Mesendoderm (in vitro differentiated cells): Measurements from ENCODE around the gene TMEM38A.

Experiments used
- DNase-seq: peaks from one replicate; pipeline ENCODE4 v3.0.0; 2013
- H2AK5ac ChIP-seq: 2 replicates; pipeline ENCODE4 v1.6.1; 2013; ENCODE audit warnings: low read length, inconsistent platforms
- H2BK120ac ChIP-seq: 2 replicates; pipeline ENCODE4 v1.6.1; 2013; ENCODE audit warnings: low read depth, mild to moderate bottlenecking, low read length, moderate library complexity, mixed read lengths
- H2BK15ac ChIP-seq: replicated peaks from 2 replicates; pipeline ENCODE4 v1.6.1; 2013; ENCODE audit warnings: low read depth, mild to moderate bottlenecking, moderate library complexity
- H2BK5ac ChIP-seq: 2 replicates; pipeline ENCODE4 v1.6.1; 2013; ENCODE audit warnings: low read length, inconsistent platforms
- H3K18ac ChIP-seq: 2 replicates; pipeline ENCODE4 v1.6.1; 2013; ENCODE audit warnings: mild to moderate bottlenecking, low read length, mixed read lengths
- H3K23ac ChIP-seq: one replicate; pipeline ENCODE4 v1.6.1; 2013; ENCODE audit warnings: low read length
- H3K27ac ChIP-seq: 2 replicates; pipeline ENCODE4 v1.5.1; 2013; ENCODE audit warnings: low read depth, mild to moderate bottlenecking, inconsistent platforms, low read length, moderate library complexity
- H3K27me3 ChIP-seq: 2 replicates; pipeline ENCODE4 v1.6.1; 2013; ENCODE audit warnings: low read length, control low read depth, mild to moderate bottlenecking, inconsistent platforms; ENCODE audit not compliant: insufficient read depth, poor library complexity
- H3K36me3 ChIP-seq: 2 replicates; pipeline ENCODE4 v1.6.1; 2013; ENCODE audit warnings: low read length, inconsistent platforms; ENCODE audit not compliant: control insufficient read depth, insufficient read depth
- H3K4ac ChIP-seq: one replicate; pipeline ENCODE4 v1.6.1; 2013; ENCODE audit warnings: low read depth, mild to moderate bottlenecking, low read length, moderate library complexity
- H3K4me1 ChIP-seq: 2 replicates; pipeline ENCODE4 v1.6.1; 2013; ENCODE audit warnings: low read depth, low read length, inconsistent platforms; ENCODE audit not compliant: control insufficient read depth
- H3K4me2 ChIP-seq: 2 replicates; pipeline ENCODE4 v1.6.1; 2013; ENCODE audit warnings: low read length
- H3K4me3 ChIP-seq: 2 replicates; pipeline ENCODE4 v1.5.1; 2013; ENCODE audit warnings: mild to moderate bottlenecking, low read length
- H3K56ac ChIP-seq: one replicate; pipeline ENCODE4 v1.6.1; 2013; ENCODE audit warnings: low read length
- H3K79me1 ChIP-seq: 2 replicates; pipeline ENCODE4 v1.6.1; 2013; ENCODE audit warnings: low read length, inconsistent platforms
- H3K79me2 ChIP-seq: 2 replicates; pipeline ENCODE4 v1.6.1; 2013; ENCODE audit warnings: mild to moderate bottlenecking, low read length; ENCODE audit not compliant: control insufficient read depth, insufficient read depth
- H3K9ac ChIP-seq: 2 replicates; pipeline ENCODE4 v1.6.1; 2013; ENCODE audit warnings: low read length, inconsistent platforms
- H4K5ac ChIP-seq: one replicate; pipeline ENCODE4 v1.6.1; 2013; ENCODE audit warnings: low read length
- H4K8ac ChIP-seq: one replicate; pipeline ENCODE4 v1.6.1; 2013; ENCODE audit warnings: low read depth, mild to moderate bottlenecking, control low read depth, low read length, moderate library complexity
- WGBS: extraction: QIAGEN DNeasy Blood & Tissue Kit; methylation state at CpG from one replicate; pipeline ENCODE4 v1.1.7; 2013; ENCODE audit warnings: low lambda C conversion rate, missing lambda C conversion rate; ENCODE audit not compliant: insufficient coverage; ENCODE audit errors: extremely low coverage; 5-methylcytosine and 5-hydroxymethylcytosine counted together

TMEM38A gene

GRCh38 chr19:16638666-16639065 is 22.3 kb upstream of the TMEM38A start:
- Histone ChIP-seq H3K27me3 (no peaks in the 10 kb centered on the region), H3K23ac (no peak overlapping the region), H3K56ac (no peak overlapping the region), H3K79me2 (peaks cover 6% of the 10 kb centered on the region), H3K36me3 (peaks cover 4% of the 10 kb centered on the region), H3K18ac (no peak overlapping the region), H3K4me1 (no peaks in the 10 kb centered on the region), H4K5ac (no peak overlapping the region), H3K4ac (no peak overlapping the region), H2BK120ac (no peak overlapping the region), H2BK15ac (no peak overlapping the region), H3K4me2 (no peak overlapping the region), H3K9ac (no peak overlapping the region), H3K4me3 (no peak overlapping the region), H3K27ac (no peak overlapping the region), H2BK5ac (no peak overlapping the region), H4K8ac (no peak overlapping the region), H2AK5ac (no peak overlapping the region), H3K79me1 (peaks cover 5% of the 10 kb centered on the region)
- no peak for DNase-seq
- no CpG with 5 or more reads among the region's 1 CpG for WGBS

- Histone ChIP-seq H4K5ac (no peak overlapping the region), H3K18ac (no peak overlapping the region), H2BK120ac (no peak overlapping the region), H3K9ac (no peak overlapping the region), H3K4me3 (no peak overlapping the region), H3K4me1 (no peaks in the 10 kb centered on the region), H3K79me1 (peaks cover 7% of the 10 kb centered on the region), H3K4me2 (no peak overlapping the region), H3K56ac (no peak overlapping the region), H4K8ac (no peak overlapping the region), H3K79me2 (peaks cover 9% of the 10 kb centered on the region), H3K23ac (no peak overlapping the region), H2BK5ac (no peak overlapping the region), H2AK5ac (no peak overlapping the region), H3K4ac (no peak overlapping the region), H3K27ac (no peak overlapping the region), H3K27me3 (no peaks in the 10 kb centered on the region), H3K36me3 (peaks cover 14% of the 10 kb centered on the region), H2BK15ac (no peak overlapping the region)
- DNase-seq: no peak
- WGBS: no CpG with 5 or more reads among the region's 1 CpG
These were observed 20.0 kb upstream of the TMEM38A start for GRCh38 chr19:16640951-16641350.

GRCh38 chr19:16641695-16642094 is 19.2 kb upstream of the TMEM38A start:
- peaks cover 9% of the 10 kb centered on the region for H3K79me2 ChIP-seq
- H4K5ac ChIP-seq: no peak overlapping the region
- no peak overlapping the region for H3K9ac ChIP-seq
- H2BK5ac ChIP-seq: no peak overlapping the region
- no peak overlapping the region for H3K18ac ChIP-seq
- peaks cover 7% of the 10 kb centered on the region for H3K79me1 ChIP-seq
- no peak overlapping the region for H3K4me2 ChIP-seq
- H3K4me1 ChIP-seq: no peaks in the 10 kb centered on the region
- no peak overlapping the region for H2BK15ac ChIP-seq
- WGBS: no CpG with 5 or more reads among the region's 10 CpGs
- no peak overlapping the region for H2AK5ac ChIP-seq
- no peak overlapping the region for H2BK120ac ChIP-seq
- H3K4ac ChIP-seq: no peak overlapping the region
- H3K56ac ChIP-seq: no peak overlapping the region
- H3K23ac ChIP-seq: no peak overlapping the region
- H3K4me3 ChIP-seq: no peak overlapping the region
- no peak for DNase-seq
- no peaks in the 10 kb centered on the region for H3K27me3 ChIP-seq
- H3K27ac ChIP-seq: no peak overlapping the region
- H4K8ac ChIP-seq: no peak overlapping the region
- H3K36me3 ChIP-seq: peaks cover 17% of the 10 kb centered on the region

- Histone ChIP-seq H2AK5ac (no peak overlapping the region), H3K79me1 (peaks cover 4% of the 10 kb centered on the region), H4K5ac (no peak overlapping the region), H3K9ac (no peak overlapping the region), H3K4me3 (no peak overlapping the region), H3K18ac (no peak overlapping the region), H3K79me2 (peaks cover 3% of the 10 kb centered on the region), H2BK120ac (no peak overlapping the region), H3K36me3 (peaks cover 20% of the 10 kb centered on the region), H3K56ac (no peak overlapping the region), H3K4me2 (no peak overlapping the region), H3K4ac (no peak overlapping the region), H3K23ac (no peak overlapping the region), H3K27ac (no peak overlapping the region), H4K8ac (no peak overlapping the region), H3K27me3 (no peaks in the 10 kb centered on the region), H2BK5ac (no peak overlapping the region), H3K4me1 (no peaks in the 10 kb centered on the region), H2BK15ac (no peak overlapping the region)
- no CpG with 5 or more reads among the region's 9 CpGs for WGBS
- no peak for DNase-seq
These were observed 15.8 kb upstream of the TMEM38A start for GRCh38 chr19:16645140-16645539.

- no CpG with 5 or more reads among the region's 9 CpGs for WGBS
- Histone ChIP-seq H3K36me3 (peaks cover 33% of the 10 kb centered on the region), H2BK5ac (no peak overlapping the region), H3K27me3 (no peaks in the 10 kb centered on the region), H2AK5ac (no peak overlapping the region), H2BK15ac (no peak overlapping the region), H3K4ac (no peak overlapping the region), H3K18ac (no peak overlapping the region), H4K5ac (no peak overlapping the region), H3K79me1 (peaks cover 2% of the 10 kb centered on the region), H3K4me1 (no peaks in the 10 kb centered on the region), H3K27ac (no peak overlapping the region), H3K56ac (no peak overlapping the region), H3K79me2 (peaks cover 2% of the 10 kb centered on the region), H3K4me3 (no peak overlapping the region), H3K23ac (no peak overlapping the region), H3K4me2 (no peak overlapping the region), H4K8ac (no peak overlapping the region), H2BK120ac (no peak overlapping the region), H3K9ac (no peak overlapping the region)
- no peak for DNase-seq
These were observed 11.2 kb upstream of the TMEM38A start for GRCh38 chr19:16649734-16650133.

- no peak overlapping the region for H2BK15ac ChIP-seq
- peaks cover 4% of the 10 kb centered on the region for H3K79me1 ChIP-seq
- no peaks in the 10 kb centered on the region for H3K4me1 ChIP-seq
- H3K4me2 ChIP-seq: no peak overlapping the region
- no peak overlapping the region for H3K27ac ChIP-seq
- no peak overlapping the region for H3K9ac ChIP-seq
- no peak overlapping the region for H3K4me3 ChIP-seq
- H2BK5ac ChIP-seq: no peak overlapping the region
- DNase-seq: no peak
- H4K8ac ChIP-seq: no peak overlapping the region
- H3K4ac ChIP-seq: no peak overlapping the region
- H3K27me3 ChIP-seq: no peaks in the 10 kb centered on the region
- no peak overlapping the region for H3K23ac ChIP-seq
- no peaks in the 10 kb centered on the region for H3K79me2 ChIP-seq
- H3K36me3 ChIP-seq: peaks cover 29% of the 10 kb centered on the region
- no peak overlapping the region for H2BK120ac ChIP-seq
- WGBS: no CpG with 5 or more reads among the region's 2 CpGs
- H3K56ac ChIP-seq: no peak overlapping the region
- H4K5ac ChIP-seq: no peak overlapping the region
- H3K18ac ChIP-seq: no peak overlapping the region
- H2AK5ac ChIP-seq: no peak overlapping the region
These were observed 10.1 kb upstream of the TMEM38A start for GRCh38 chr19:16650821-16651220.
